Stimulated activated memory B cell treated with anti-CD40 and anti-IgM and Interleukin-4, amounts not matched to agents 10 μg/mL and 1 μg/mL and 100 μg/mL, for 72 hours (primary cell): Measurements from ENCODE around the gene ZNF678.

ENCODE experiments used
- ATAC-seq: fragments of 150-1000 bp; cut with Tn5 transposase; 2 replicates; pipeline ENCODE4 v1.10.0; 2021
- H3K27ac Mint-ChIP-seq: one replicate; pipeline ENCODE4 v1.8.0; 2022; ENCODE audit warnings: mild to moderate bottlenecking, mixed read lengths
- H3K27me3 Mint-ChIP-seq: one replicate; pipeline ENCODE4 v1.8.0; 2022; ENCODE audit warnings: mixed read lengths
- H3K36me3 Mint-ChIP-seq: one replicate; pipeline ENCODE4 v1.8.0; 2022; ENCODE audit warnings: mixed read lengths
- H3K4me1 Mint-ChIP-seq: one replicate; pipeline ENCODE4 v1.8.0; 2022; ENCODE audit warnings: mixed read lengths
- H3K4me3 Mint-ChIP-seq: one replicate; pipeline ENCODE4 v1.8.0; 2022; ENCODE audit warnings: mild to moderate bottlenecking, moderate library complexity, mixed read lengths
- H3K9me3 Mint-ChIP-seq: one replicate; pipeline ENCODE4 v1.8.0; 2022; ENCODE audit warnings: mixed read lengths

The ZNF678 gene

DNA sequence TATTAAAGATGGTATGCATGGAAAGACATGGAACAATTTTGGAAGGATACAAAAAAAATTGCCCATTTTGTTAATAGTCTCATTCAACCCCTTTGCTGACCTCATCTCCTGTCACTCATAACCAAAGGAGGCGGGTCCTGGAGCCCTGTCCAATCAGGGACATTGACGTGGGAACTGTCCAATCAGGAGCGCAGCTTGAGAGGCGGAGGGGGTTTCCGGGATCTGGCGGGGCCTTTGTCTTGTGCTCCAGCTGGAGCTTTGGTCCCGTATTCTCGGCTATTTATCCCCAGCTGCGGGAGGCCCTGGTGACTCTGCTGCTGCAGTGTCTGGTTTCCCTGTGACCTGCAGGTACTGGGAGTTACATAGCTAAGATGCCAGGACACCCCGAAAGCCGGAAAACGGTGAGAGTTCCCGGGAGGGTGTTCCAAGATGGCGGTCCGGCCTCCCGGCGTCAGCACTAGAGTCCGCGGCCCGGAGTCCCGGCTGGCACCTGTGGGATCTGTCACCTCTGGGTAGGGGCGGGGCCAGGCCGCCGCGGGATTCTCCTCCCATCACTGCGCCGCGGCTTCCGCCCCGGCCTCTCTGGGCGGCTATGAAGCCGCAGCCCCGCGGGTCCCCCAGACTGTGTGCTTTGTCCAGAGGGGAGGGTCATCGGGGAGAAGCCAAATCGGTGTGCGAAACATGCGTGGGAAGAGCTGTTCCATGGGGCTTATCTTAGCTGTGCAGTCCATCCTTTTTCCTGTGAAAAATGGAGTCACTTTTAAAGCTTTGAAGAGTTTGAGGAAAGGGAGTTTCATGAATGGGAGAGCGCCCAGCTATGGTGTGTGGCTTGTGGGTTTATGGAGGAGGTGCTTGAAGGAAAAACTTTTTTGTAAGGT, at the start of gene ZNF678:
ZNF678 (plus strand) TSS at position 233 of the 878 bp plus-strand sequence. CDS start 87,436 bp downstream, outside the sequence.
- H3K27me3 Mint-ChIP-seq: peaks cover 32% of the 10 kb centered on the region
- peaks cover 52% of the 10 kb centered on the region for H3K4me1 Mint-ChIP-seq
- H3K9me3 Mint-ChIP-seq: peaks cover 12% of the 10 kb centered on the region
- peak within 1 kb of the TSS; percentile 92 for H3K4me3 Mint-ChIP-seq
- H3K36me3 Mint-ChIP-seq: peaks cover 24% of the 10 kb centered on the region
- peak; percentile 95 for ATAC-seq
- peak within 1 kb of the TSS; percentile 98 for H3K27ac Mint-ChIP-seq

DNA sequence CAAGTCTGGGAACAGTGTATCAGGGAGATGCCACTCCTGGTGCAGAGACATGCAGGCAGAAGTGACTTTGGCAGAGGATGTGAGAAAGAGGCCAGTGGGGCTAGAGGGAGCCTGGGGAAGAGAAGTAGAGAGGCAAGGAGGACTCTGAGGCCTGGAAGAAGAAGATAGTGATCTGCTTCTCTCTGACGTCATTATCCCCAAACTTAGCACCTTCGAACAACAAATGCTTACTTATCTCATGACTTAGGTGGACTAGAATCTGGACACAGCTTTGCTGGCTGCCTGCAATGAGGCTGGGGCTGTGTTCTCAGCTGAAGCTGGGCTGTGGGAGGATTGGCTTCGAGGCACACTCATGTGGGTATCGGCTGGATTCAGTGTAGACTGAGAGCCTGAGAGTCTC, 44.5 kb upstream of the ZNF678 start:
- no peak overlapping the region for H3K27ac Mint-ChIP-seq
- no peak overlapping the region for H3K4me3 Mint-ChIP-seq
- H3K27me3 Mint-ChIP-seq: peaks cover 8% of the 10 kb centered on the region
- H3K9me3 Mint-ChIP-seq: no peaks in the 10 kb centered on the region
- ATAC-seq: no peak
- no peaks in the 10 kb centered on the region for H3K36me3 Mint-ChIP-seq
- H3K4me1 Mint-ChIP-seq: no peaks in the 10 kb centered on the region

DNA sequence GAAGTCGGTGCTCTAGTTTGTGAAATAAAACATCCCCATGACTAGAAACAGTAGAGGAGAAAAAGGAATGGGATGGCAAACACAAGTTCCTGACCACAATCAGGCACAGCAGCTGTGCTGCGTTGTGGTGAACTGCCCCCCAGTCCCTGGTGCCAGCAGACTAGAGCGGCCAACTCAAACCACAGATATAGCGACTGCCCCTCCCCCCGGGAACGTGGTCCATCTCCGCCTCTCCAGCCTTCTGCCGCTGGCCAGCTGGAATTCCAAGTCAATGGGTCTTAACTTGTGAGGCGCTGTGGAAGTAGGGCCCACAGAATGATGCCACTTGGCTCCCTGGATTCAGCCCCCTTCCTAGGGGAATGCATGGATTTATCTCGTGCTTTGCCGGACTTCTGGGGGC, 41.6 kb upstream of the ZNF678 start:
- H3K4me3 Mint-ChIP-seq: no peak overlapping the region
- H3K27me3 Mint-ChIP-seq: no peaks in the 10 kb centered on the region
- no peak overlapping the region for H3K27ac Mint-ChIP-seq
- H3K36me3 Mint-ChIP-seq: no peaks in the 10 kb centered on the region
- H3K4me1 Mint-ChIP-seq: no peaks in the 10 kb centered on the region
- H3K9me3 Mint-ChIP-seq: peaks cover 10% of the 10 kb centered on the region
- ATAC-seq: no peak

DNA sequence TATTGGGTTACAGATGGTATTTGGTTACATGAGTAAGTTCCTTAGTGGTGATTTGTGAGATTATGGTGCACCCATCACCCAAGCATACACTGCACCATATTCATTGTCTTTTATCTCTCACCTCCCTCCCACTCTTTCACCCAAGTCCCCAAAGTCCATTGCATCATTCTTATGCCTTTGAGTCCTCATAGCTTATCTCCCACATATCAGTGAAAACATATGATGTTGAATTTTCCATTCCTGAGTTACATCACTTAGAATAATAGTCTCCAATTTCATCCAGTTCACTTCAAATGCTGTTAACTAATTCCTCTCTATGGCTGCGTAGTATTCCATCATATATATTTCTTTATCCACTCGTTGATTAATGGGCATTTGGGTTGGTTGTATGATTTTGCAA, 36.8 kb upstream of the ZNF678 start:
- Mint-ChIP-seq H3K9me3 (peaks cover 49% of the 10 kb centered on the region), H3K4me1 (no peaks in the 10 kb centered on the region), H3K27me3 (peaks cover 8% of the 10 kb centered on the region), H3K36me3 (peaks cover 13% of the 10 kb centered on the region), H3K4me3 (no peak overlapping the region), H3K27ac (no peak overlapping the region)
- ATAC-seq: no peak

GRCh38 chr1:227532019-227532619, 31.2 kb upstream of the ZNF678 start:
- Mint-ChIP-seq H3K27me3 (peaks cover 8% of the 10 kb centered on the region), H3K36me3 (peaks cover 13% of the 10 kb centered on the region), H3K4me1 (no peaks in the 10 kb centered on the region), H3K27ac (no peak overlapping the region), H3K4me3 (no peak overlapping the region), H3K9me3 (peaks cover 46% of the 10 kb centered on the region)
- no peak for ATAC-seq

GRCh38 chr1:227540170-227541098, 22.9 kb upstream of the ZNF678 start:
- Mint-ChIP-seq H3K4me1 (peaks cover 12% of the 10 kb centered on the region), H3K27ac (no peak overlapping the region), H3K36me3 (no peaks in the 10 kb centered on the region), H3K9me3 (no peaks in the 10 kb centered on the region), H3K27me3 (no peaks in the 10 kb centered on the region), H3K4me3 (no peak overlapping the region)
- ATAC-seq: no peak

- H3K9me3 Mint-ChIP-seq: no peaks in the 10 kb centered on the region
- ATAC-seq: no peak
- no peaks in the 10 kb centered on the region for H3K27me3 Mint-ChIP-seq
- H3K36me3 Mint-ChIP-seq: no peaks in the 10 kb centered on the region
- H3K27ac Mint-ChIP-seq: no peak overlapping the region
- peaks cover 12% of the 10 kb centered on the region for H3K4me1 Mint-ChIP-seq
- peak overlapping the region; percentile 70 for H3K4me3 Mint-ChIP-seq
These were observed 22.2 kb upstream of the ZNF678 start for GRCh38 chr1:227541129-227541528.

- no peaks in the 10 kb centered on the region for H3K36me3 Mint-ChIP-seq
- no peak for ATAC-seq
- peaks cover 12% of the 10 kb centered on the region for H3K4me1 Mint-ChIP-seq
- no peaks in the 10 kb centered on the region for H3K9me3 Mint-ChIP-seq
- peaks cover 6% of the 10 kb centered on the region for H3K27me3 Mint-ChIP-seq
- peak overlapping the region; percentile 70 for H3K4me3 Mint-ChIP-seq
- H3K27ac Mint-ChIP-seq: no peak overlapping the region
These were observed 21.6 kb upstream of the ZNF678 start for GRCh38 chr1:227541796-227542152.

DNA sequence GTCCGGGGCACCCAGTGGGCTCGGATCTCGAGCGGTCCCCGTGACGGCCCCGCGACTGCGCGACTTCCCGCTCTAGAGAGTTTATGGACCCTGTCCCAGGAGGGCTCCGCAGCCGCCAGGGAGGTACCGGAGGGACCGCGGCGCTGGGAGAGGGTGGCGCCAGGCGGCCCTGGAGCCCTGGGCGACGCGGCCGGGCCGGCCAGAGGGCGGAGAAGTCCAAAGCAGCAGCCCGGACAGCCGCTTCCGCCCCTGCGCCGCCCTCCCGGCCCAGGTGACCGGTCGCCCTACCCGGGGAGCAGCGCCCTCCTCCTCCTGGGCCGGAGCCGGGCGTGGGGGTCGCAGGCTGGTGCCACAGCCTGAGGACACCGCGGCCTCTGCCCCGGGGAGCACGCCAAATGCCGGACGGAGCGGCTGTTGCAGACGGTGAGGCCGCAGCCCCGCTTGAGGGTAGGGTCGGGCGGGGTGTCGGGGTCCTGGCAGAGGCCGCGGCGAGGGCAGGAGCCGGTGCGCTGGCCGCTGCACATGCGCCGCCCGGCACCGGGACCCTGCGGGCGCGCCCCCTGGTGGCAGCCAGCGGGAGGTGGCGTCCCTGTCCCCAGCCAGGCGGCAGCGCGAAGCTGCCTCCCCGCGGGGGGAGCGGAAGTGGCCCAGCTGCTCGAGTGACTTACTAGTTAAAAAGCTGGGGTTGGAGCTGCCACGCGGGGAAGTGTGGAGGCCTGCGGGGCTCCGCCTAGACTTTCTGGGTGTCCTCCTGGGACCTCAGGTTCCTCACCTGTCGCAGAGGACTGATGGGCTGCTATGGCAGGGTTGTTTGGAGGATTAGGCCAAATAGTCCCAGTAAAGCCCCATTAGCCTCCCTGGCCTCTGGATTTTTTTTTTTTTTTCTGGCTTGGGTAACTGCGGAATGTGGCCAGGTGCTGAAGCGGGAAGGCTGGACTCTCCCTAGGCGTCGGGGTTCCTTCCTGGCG, 20.9 kb upstream of the ZNF678 start:
- H3K9me3 Mint-ChIP-seq: no peaks in the 10 kb centered on the region
- H3K36me3 Mint-ChIP-seq: no peaks in the 10 kb centered on the region
- peaks cover 12% of the 10 kb centered on the region for H3K4me1 Mint-ChIP-seq
- peak overlapping the region; percentile 58 for H3K27ac Mint-ChIP-seq
- H3K27me3 Mint-ChIP-seq: peaks cover 12% of the 10 kb centered on the region
- ATAC-seq: peak; percentile 95
- peak overlapping the region; percentile 70 for H3K4me3 Mint-ChIP-seq

GRCh38 chr1:227543283-227544066, 19.9 kb upstream of the ZNF678 start:
- no peak for ATAC-seq
- peak overlapping the region; percentile 66 for H3K4me3 Mint-ChIP-seq
- H3K9me3 Mint-ChIP-seq: no peaks in the 10 kb centered on the region
- peaks cover 12% of the 10 kb centered on the region for H3K4me1 Mint-ChIP-seq
- H3K27me3 Mint-ChIP-seq: peaks cover 16% of the 10 kb centered on the region
- H3K36me3 Mint-ChIP-seq: no peaks in the 10 kb centered on the region
- peak overlapping the region; percentile 58 for H3K27ac Mint-ChIP-seq

DNA sequence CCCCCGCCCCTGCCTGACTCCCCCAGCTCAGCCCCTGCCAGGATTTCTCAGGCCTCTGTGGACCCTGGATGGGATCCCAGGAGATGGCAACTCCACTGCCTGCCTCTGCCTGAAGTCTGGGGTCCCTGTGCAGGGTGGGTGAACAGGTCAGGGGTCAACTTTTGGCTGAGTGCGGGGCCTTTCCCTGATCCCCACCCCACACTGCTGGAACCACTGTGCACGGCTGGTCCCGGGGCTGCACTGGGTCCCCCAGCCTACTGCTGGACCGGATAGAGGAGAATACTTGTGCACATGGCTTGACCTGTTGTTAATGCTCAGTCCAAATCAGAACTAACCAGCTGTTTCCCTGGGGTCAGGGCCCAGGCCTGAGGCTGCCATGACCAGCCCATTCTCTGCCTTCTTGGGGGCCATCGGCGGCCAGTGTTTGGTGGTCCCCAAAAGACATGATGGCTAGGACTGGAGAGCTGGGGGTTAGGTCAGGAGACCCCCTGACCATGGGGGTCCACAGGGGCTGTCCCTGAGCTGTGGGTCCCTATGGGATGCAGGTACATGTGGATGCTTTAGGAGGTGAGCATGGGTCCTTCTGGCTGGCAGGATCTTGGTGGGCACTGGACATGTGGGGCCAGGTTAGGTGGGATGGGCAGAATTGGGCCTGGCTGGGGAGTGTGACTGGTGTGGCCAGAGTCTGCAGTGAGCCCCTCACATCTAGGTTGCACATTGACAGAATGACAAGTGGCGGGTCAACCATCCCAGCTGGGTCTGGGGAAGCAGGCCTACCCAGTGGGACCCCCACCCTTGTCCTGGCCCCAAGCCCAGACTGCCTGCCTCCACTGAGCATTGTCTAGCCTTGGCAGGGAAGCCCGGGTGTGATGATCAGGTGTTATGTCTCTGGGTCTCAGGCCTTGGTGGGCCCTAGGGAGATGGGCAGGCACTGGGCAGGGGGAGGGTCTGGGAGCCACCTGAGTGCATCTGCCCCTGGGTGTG, 19.0 kb upstream of the ZNF678 start:
- H3K9me3 Mint-ChIP-seq: no peaks in the 10 kb centered on the region
- ATAC-seq: no peak
- no peak overlapping the region for H3K4me3 Mint-ChIP-seq
- H3K27ac Mint-ChIP-seq: no peak overlapping the region
- no peaks in the 10 kb centered on the region for H3K36me3 Mint-ChIP-seq
- peaks cover 12% of the 10 kb centered on the region for H3K4me1 Mint-ChIP-seq
- peaks cover 16% of the 10 kb centered on the region for H3K27me3 Mint-ChIP-seq

DNA sequence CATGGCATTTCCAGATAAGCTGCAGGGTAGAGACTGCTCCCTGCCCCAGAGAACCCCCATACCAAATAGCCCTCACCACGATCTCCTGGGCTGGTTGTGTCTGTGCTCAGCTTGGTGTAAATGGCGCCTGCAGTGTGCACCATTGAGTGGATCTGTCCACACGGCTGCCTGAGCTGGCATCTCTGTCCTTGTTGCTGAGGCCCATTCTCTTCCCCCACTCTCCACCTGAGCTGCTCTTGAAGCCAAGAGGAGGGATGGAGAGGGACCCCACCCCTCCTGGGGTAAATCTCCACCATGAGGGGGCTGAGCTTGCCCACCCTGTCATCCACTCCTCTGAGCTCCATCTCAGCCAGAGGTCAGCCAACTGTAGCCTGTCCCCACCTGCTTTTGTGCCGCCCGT, 18.0 kb upstream of the ZNF678 start:
- H3K4me3 Mint-ChIP-seq: no peak overlapping the region
- peaks cover 12% of the 10 kb centered on the region for H3K4me1 Mint-ChIP-seq
- H3K36me3 Mint-ChIP-seq: peaks cover 2% of the 10 kb centered on the region
- no peak for ATAC-seq
- no peak overlapping the region for H3K27ac Mint-ChIP-seq
- peaks cover 20% of the 10 kb centered on the region for H3K27me3 Mint-ChIP-seq
- peaks cover under 1% of the 10 kb centered on the region for H3K9me3 Mint-ChIP-seq

DNA sequence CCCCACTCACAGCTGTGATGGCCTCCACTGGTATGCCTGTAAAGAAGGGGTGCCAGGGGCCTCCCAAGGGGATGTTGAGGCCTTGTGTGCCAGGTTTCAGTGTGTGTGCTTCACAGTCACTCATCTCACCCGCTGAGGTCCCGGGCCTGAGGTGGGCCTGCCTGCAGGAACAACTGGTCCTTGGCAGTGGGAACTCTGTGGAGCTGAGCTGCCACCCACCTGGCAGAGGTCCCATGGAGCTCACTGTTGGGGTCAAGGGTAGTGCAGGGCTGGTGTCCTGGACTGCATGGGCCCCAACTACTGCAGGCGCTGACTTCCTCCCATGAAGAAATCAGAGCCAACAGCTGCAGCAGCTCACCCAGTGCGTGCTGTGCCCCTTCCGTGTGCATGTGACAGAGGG, 17.3 kb upstream of the ZNF678 start:
- no peak for ATAC-seq
- Mint-ChIP-seq H3K4me3 (no peak overlapping the region), H3K4me1 (peaks cover 12% of the 10 kb centered on the region), H3K27me3 (peaks cover 27% of the 10 kb centered on the region), H3K9me3 (peaks cover 5% of the 10 kb centered on the region), H3K36me3 (peaks cover 9% of the 10 kb centered on the region), H3K27ac (no peak overlapping the region)
